Measurements from ENCODE around the gene ATP5ME.
"Not testable (repeated sequence)": the region's sequence is repeated elsewhere in the genome, so short reads cannot be mapped to it uniquely, and the experiment has no call there.

The ATP5ME gene

GRCh38 chr4:699816-700580, 25.9 kb upstream of the ATP5ME start:
- no peak for TF ChIP-seq POLR2A (IDR thresholded peaks at IDR 0.05; ENCODE audit: low read depth, low read length)
- FAIRE-seq (no peak), DNase-seq (ENCODE audit: insufficient read length, low spot score) (no peak)

- DNase-seq (ENCODE audit: insufficient read length, low spot score); FAIRE-seq: not testable (repeated sequence)
Observed at GRCh38 chr4:694341-694940, 20.4 kb upstream of the ATP5ME start.

- no peak for TF ChIP-seq POLR2A (IDR thresholded peaks at IDR 0.05; ENCODE audit: low read depth, low read length)
- FAIRE-seq: no peak
Observed at GRCh38 chr4:692771-693554, 18.9 kb upstream of the ATP5ME start.

GRCh38 chr4:689723-690122, 15.6 kb upstream of the ATP5ME start:
- DNase-seq (ENCODE audit: insufficient read length, low spot score) (no peak), FAIRE-seq (no peak)
- TF ChIP-seq POLR2A (IDR thresholded peaks at IDR 0.05; ENCODE audit: low read depth, low read length): no peak

More at GRCh38 chr4:692771-693554, 18.9 kb upstream of the ATP5ME start:
- DNase-seq (ENCODE audit: insufficient read length, low spot score): no peak

- no peak for TF ChIP-seq POLR2A (IDR thresholded peaks at IDR 0.05; ENCODE audit: low read depth, low read length)
- FAIRE-seq (no peak), DNase-seq (ENCODE audit: insufficient read length, low spot score) (no peak)
Observed at GRCh38 chr4:688854-689681, 15.0 kb upstream of the ATP5ME start, which contains the start of gene SLC49A3. SLC49A3 (minus strand) TSS chr4:689151; CDS start chr4:689127, 24 bp downstream.

GRCh38 chr4:687971-688853, 14.1 kb upstream of the ATP5ME start:
- DNase-seq (ENCODE audit: insufficient read length, low spot score) (no peak), FAIRE-seq (no peak)
- 0 out of 2 replicates have a peak, but pooled peaks have one; percentile 6 for TF ChIP-seq POLR2A (IDR thresholded peaks at IDR 0.05; ENCODE audit: low read depth, low read length)

- FAIRE-seq (no peak), DNase-seq (ENCODE audit: insufficient read length, low spot score) (peak; percentile 99)
- TF ChIP-seq POLR2A (IDR thresholded peaks at IDR 0.05; ENCODE audit: low read depth, low read length): peak; percentile 66
Observed at GRCh38 chr4:687048-687970, 13.2 kb upstream of the ATP5ME start.

- FAIRE-seq: no peak
- no peak for TF ChIP-seq POLR2A (IDR thresholded peaks at IDR 0.05; ENCODE audit: low read depth, low read length)
Observed at GRCh38 chr4:686413-687040, 12.5 kb upstream of the ATP5ME start.

GRCh38 chr4:685679-686412, 11.8 kb upstream of the ATP5ME start:
- no peak for FAIRE-seq
- TF ChIP-seq POLR2A (IDR thresholded peaks at IDR 0.05; ENCODE audit: low read depth, low read length): no peak
- DNase-seq (ENCODE audit: insufficient read length, low spot score): no peak

More at GRCh38 chr4:686413-687040, 12.5 kb upstream of the ATP5ME start:
- no peak for DNase-seq (ENCODE audit: insufficient read length, low spot score)

GRCh38 chr4:684623-685327, 10.7 kb upstream of the ATP5ME start:
- TF ChIP-seq POLR2A (IDR thresholded peaks at IDR 0.05; ENCODE audit: low read depth, low read length): no peak
- no peak for FAIRE-seq
- no peak for DNase-seq (ENCODE audit: insufficient read length, low spot score)

All from H54 (cell line).